GM12878 (cell line): Measurements from ENCODE around the gene ANO3. TPM values are rescaled to one million over a fixed set of nuclear protein-coding genes. Genes with fewer than 3 reads are reported as not detected.

ENCODE experiments used
- ATAC-seq: fragments of 200-7000 bp; cut with Tn5 transposase; 3 replicates; pipeline ENCODE4 v1.9.1; 2020; ENCODE audit warnings: mild to moderate bottlenecking, moderate library complexity
- BruUV-seq: library from RNA; stranded (reverse); fragments of 400-500 nt; replicated peaks from 2 replicates; lab custom pipeline; 2021; lab: Mats Ljungman, UMichigan
- CTCF ChIA-PET: fragments of 300-600 bp; sonication (Branson Sonifier 250); formaldehyde crosslinking; extraction: SDS; loops from one replicate; lab custom pipeline; 2021; ENCODE audit warnings: inconsistent platforms; lab: Yijun Ruan, JAX
- POLR2A ChIA-PET: fragments of 350-600 bp; formaldehyde crosslinking; extraction: SDS; loops from one replicate; lab custom pipeline; 2021; ENCODE audit warnings: inconsistent platforms; lab: Charles Lee
- RAD21 ChIA-PET: fragments of 300-600 bp; sonication (Branson Sonifier 250); formaldehyde crosslinking; loops from one replicate; lab custom pipeline; 2023; ENCODE audit warnings: antibody characterized with exemption; ENCODE audit not compliant: unreplicated experiment; lab: Charles Lee
- SMC1A ChIA-PET: fragments of 300-600 bp; sonication (Branson Sonifier 250); formaldehyde crosslinking; loops from one replicate; lab custom pipeline; 2023; ENCODE audit not compliant: unreplicated experiment, uncharacterized antibody; lab: Charles Lee
- DNase-seq: peaks from one replicate; pipeline ENCODE4 v3.0.0-alpha.2; 2011; ENCODE audit warnings: low read depth, low spot score
- FAIRE-seq: peaks from 3 replicates; lab custom pipeline; 2011; peaks lifted over from hg19 to GRCh38; lab: Jason Lieb, UNC
- H2AFZ ChIP-seq: 2 replicates; pipeline ENCODE4 v1.6.0; 2011; ENCODE audit warnings: low read depth, low read length, control low read depth; ENCODE audit not compliant: control insufficient read depth
- H3K27ac ChIP-seq: 2 replicates; pipeline ENCODE4 v1.5.1; 2011; ENCODE audit warnings: control low read depth; ENCODE audit not compliant: control insufficient read depth, insufficient read depth
- H3K27me3 ChIP-seq, 2 experiments: replicated peaks in 1 of 2; 2 replicates each; pipeline versions ENCODE4 v1.6.0 to v1.6.1; 2011; ENCODE audit warnings: low read length in 1 of 2; ENCODE audit not compliant: control insufficient read depth in 2 of 2, insufficient read depth in 2 of 2
- H3K36me3 ChIP-seq, 2 experiments: 2 replicates each; pipeline ENCODE4 v1.5.1; 2011; ENCODE audit warnings: low read length in 1 of 2; ENCODE audit not compliant: control insufficient read depth in 2 of 2, insufficient read depth in 2 of 2
- H3K4me1 ChIP-seq: 2 replicates; pipeline ENCODE4 v1.6.1; 2011; ENCODE audit warnings: mild to moderate bottlenecking, low read length, moderate library complexity, mixed read lengths; ENCODE audit not compliant: control insufficient read depth, insufficient read depth
- H3K4me2 ChIP-seq: 2 replicates; pipeline ENCODE4 v1.6.0; 2011; ENCODE audit warnings: control low read depth; ENCODE audit not compliant: control insufficient read depth, insufficient read depth
- H3K4me3 ChIP-seq: fragments of 200-600 bp; sonication (generic); 2 replicates; pipeline ENCODE4 v1.5.1; 2016
- H3K79me2 ChIP-seq: 2 replicates; pipeline ENCODE4 v1.6.0; 2011; ENCODE audit warnings: low read length; ENCODE audit not compliant: control insufficient read depth, insufficient read depth
- H3K9ac ChIP-seq: 2 replicates; pipeline ENCODE4 v1.8.0; 2011; ENCODE audit warnings: low read length, control low read depth, mixed read lengths; ENCODE audit not compliant: control insufficient read depth, insufficient read depth
- H3K9me3 ChIP-seq: replicated peaks from 3 replicates; pipeline ENCODE4 v1.5.1; 2011; ENCODE audit warnings: mild to moderate bottlenecking, low read length; ENCODE audit not compliant: control insufficient read depth, insufficient read depth
- H4K20me1 ChIP-seq: 2 replicates; pipeline ENCODE4 v1.6.0; 2011; ENCODE audit not compliant: control insufficient read depth, insufficient read depth
- JUND ChIP-seq: IDR thresholded peaks from 2 replicates; pipeline ENCODE4 v1.6.1; 2012; ENCODE audit warnings: low read depth, mild to moderate bottlenecking, low read length, improper control_type of control experiment, moderate library complexity
- MTA3 ChIP-seq: IDR thresholded peaks from 2 replicates; pipeline ENCODE4 v1.6.1; 2012; ENCODE audit warnings: low read length, inconsistent platforms, borderline replicate concordance
- SUZ12 ChIP-seq: fragments of 200-600 bp; sonication (generic); IDR thresholded peaks from one replicate; pipeline ENCODE4 v1.6.1; 2018; ENCODE audit warnings: antibody characterized with exemption, mild to moderate bottlenecking; ENCODE audit not compliant: unreplicated experiment
- ZBTB4 ChIP-seq: fragments of 450-650 bp; formaldehyde crosslinking; IDR thresholded peaks from 2 replicates; pipeline ENCODE4 v1.4.0; 2022; ENCODE audit warnings: mild to moderate bottlenecking, moderate library complexity
- ZNF622 ChIP-seq: fragments of 450-650 bp; IDR thresholded peaks from 2 replicates; pipeline ENCODE4 v1.6.1; 2017; ENCODE audit warnings: mild to moderate bottlenecking, inconsistent platforms
- WGBS: methylation state at CpG from one replicate; pipeline ENCODE4 v1.1.6; 2016; ENCODE audit warnings: low lambda C conversion rate; ENCODE audit not compliant: insufficient replicate concordance, insufficient coverage; ENCODE audit errors: missing lambda C conversion rate; 5-methylcytosine and 5-hydroxymethylcytosine counted together
- in situ Hi-C: fragments of 300-500 bp; cut with MboI; formaldehyde crosslinking; loops from 9 replicates; pipeline ENCODE4 v1.14.3; 2018; ENCODE audit warnings: mixed read lengths
- intact Hi-C: fragments of 100-400 bp; cut with micrococcal nuclease; formaldehyde crosslinking; loops from one replicate; pipeline ENCODE4 v1.14.2; 2022; ENCODE audit not compliant: unreplicated experiment
- polyA plus RNA-seq, 11 experiments: library from polyadenylated mRNA; depleted of rRNA in 4 of 11; unstranded in 6 of 11; stranded (reverse) in 5 of 11; fragments of >200 nt; fragmentation: Nextera tagmentation in 4 of 11; fragmentation: Illumina TruSeq in 1 of 11; extraction: Ambion mirVana in 4 of 11; extraction: Trizol in 1 of 11; gene quantifications; 1 replicate in 1 of 11; 2 replicates in 10 of 11; pipeline versions ENCODE4 v1.2.1 to v1.2.3, GENCODE V29; 2011 to 2016; ENCODE audit warnings: inconsistent platforms in 2 of 11, missing spikeins in 2 of 11, low read depth in 1 of 11
- total RNA-seq, 4 experiments: library from RNA; depleted of rRNA in 3 of 4; stranded (reverse); fragments of >200 nt in 3 of 4; fragmentation: Illumina TruSeq in 1 of 4; extraction: Trizol in 1 of 4; gene quantifications; 2 replicates each; pipeline versions ENCODE4 v1.2.1 to v1.2.3, GENCODE V29; 2013 to 2021

The ANO3 gene
- total and polyA plus RNA-seq, 10 of the 15 experiments (the other 5 are each of a cell fraction or from before 2014, with no cell fraction given) = 0.13 to 5.9 (median 0.44) TPM

GRCh38 chr11:26350002-26350401, 18.1 kb downstream of the ANO3 start:
- H3K27ac ChIP-seq = no peak overlapping the region
- no peaks in the 10 kb centered on the region for H3K79me2 ChIP-seq
- no peaks in the 10 kb centered on the region for H3K4me1 ChIP-seq
- TF ChIP-seq ZNF622 (no peak), SUZ12 (no peak), ZBTB4 (CRISPR knock-in tag) (no peak), JUND (no peak), MTA3 (no peak)
- no peak overlapping the region for H3K9ac ChIP-seq
- ATAC-seq (no peak), FAIRE-seq (no peak), DNase-seq (no peak)
- in situ Hi-C loops (no loop called here), intact Hi-C loops (no loop called here)
- H3K4me3 ChIP-seq = no peak overlapping the region
- 39% methylated on average over 7 of the region's 7 CpGs for whole genome bisulfite sequencing
- ChIA-PET POLR2A (no interaction called here), RAD21 (no interaction called here), SMC1A (no interaction called here), CTCF (no interaction called here)
- no TSS peak for BruUV-seq
- no peaks in the 10 kb centered on the region for H3K27me3 ChIP-seq
- no peak overlapping the region for H2AFZ ChIP-seq
- no peak overlapping the region for H3K4me2 ChIP-seq
- H3K36me3 ChIP-seq = no peaks in the 10 kb centered on the region
- no peaks in the 10 kb centered on the region for H3K9me3 ChIP-seq
- H4K20me1 ChIP-seq = no peaks in the 10 kb centered on the region
